Liver (tissue), 9 donors: ENCODE measurements around the gene CPN1. TPM values are rescaled to one million over a fixed set of nuclear protein-coding genes. Genes with fewer than 3 reads are reported as not detected.

Experiments
- DNase-seq: peaks from one replicate; pipeline ENCODE4 v3.0.0-alpha.2; 2017; ENCODE audit warnings: low spot score
- H3K27ac ChIP-seq, 2 donors: one replicate each; pipeline ENCODE4 v1.7.0; 2013; ENCODE audit warnings: inconsistent platforms in 2 of 2, low read length in 2 of 2, control low read depth in 1 of 2, low read depth in 1 of 2, mild to moderate bottlenecking in 1 of 2
- H3K27me3 ChIP-seq, 4 donors: one replicate each; pipeline versions ENCODE4 v1.6.1 to v1.7.0; 2013; ENCODE audit warnings: low read length in 3 of 4, inconsistent platforms in 1 of 4, mild to moderate bottlenecking in 1 of 4, moderate library complexity in 1 of 4; ENCODE audit not compliant: control insufficient read depth in 4 of 4, insufficient read depth in 4 of 4
- H3K36me3 ChIP-seq, 4 donors: one replicate each; pipeline versions ENCODE4 v1.6.1 to v1.7.0; 2013; ENCODE audit warnings: low read length in 3 of 4, mild to moderate bottlenecking in 3 of 4, low read depth in 1 of 4, moderate library complexity in 1 of 4; ENCODE audit not compliant: control insufficient read depth in 4 of 4, insufficient read depth in 3 of 4
- H3K4me1 ChIP-seq, 4 donors: one replicate each; pipeline versions ENCODE4 v1.6.1 to v1.7.0; 2013; ENCODE audit warnings: low read length in 3 of 4, mild to moderate bottlenecking in 3 of 4, moderate library complexity in 1 of 4; ENCODE audit not compliant: control insufficient read depth in 4 of 4, insufficient read depth in 4 of 4
- H3K4me3 ChIP-seq, 3 donors: one replicate each; pipeline versions ENCODE4 v1.6.1 to v1.7.0; 2013; ENCODE audit warnings: low read length in 3 of 3, control low read depth in 1 of 3, low read depth in 1 of 3, mild to moderate bottlenecking in 1 of 3
- H3K9ac ChIP-seq, 2 donors: one replicate each; pipeline ENCODE4 v1.7.0; 2013; ENCODE audit warnings: low read length in 2 of 2, mild to moderate bottlenecking in 2 of 2, moderate library complexity in 2 of 2, control low read depth in 1 of 2, low read depth in 1 of 2
- H3K9me3 ChIP-seq, 4 donors: one replicate each; pipeline versions ENCODE4 v1.6.1 to v1.7.0; 2013; ENCODE audit warnings: low read length in 3 of 4; ENCODE audit not compliant: control insufficient read depth in 4 of 4
- FOXA1 ChIP-seq: IDR thresholded peaks from 2 replicates; pipeline ENCODE4 v1.6.1; 2016; ENCODE audit warnings: antibody characterized with exemption
- FOXA2 ChIP-seq: IDR thresholded peaks from 2 replicates; pipeline ENCODE4 v1.6.1; 2016; ENCODE audit warnings: antibody characterized with exemption
- HNF4A ChIP-seq, 2 donors: conservative IDR thresholded peaks; 2 replicates each; pipeline ENCODE4 v1.6.1; 2016; ENCODE audit warnings: antibody characterized with exemption in 2 of 2, mild to moderate bottlenecking in 2 of 2
- HNF4G ChIP-seq: IDR thresholded peaks from 2 replicates; pipeline ENCODE4 v1.6.1; 2016; ENCODE audit warnings: antibody characterized with exemption
- JUND ChIP-seq, 2 donors: IDR thresholded peaks; 2 replicates each; pipeline ENCODE4 v1.6.1; 2016; ENCODE audit warnings: antibody characterized with exemption in 2 of 2
- NR2F2 ChIP-seq: IDR thresholded peaks from 2 replicates; pipeline ENCODE4 v1.6.1; 2016; ENCODE audit warnings: antibody characterized with exemption
- RAD21 ChIP-seq, 2 donors: IDR thresholded peaks; 2 replicates each; pipeline ENCODE4 v1.6.1; 2016; ENCODE audit warnings: antibody characterized with exemption in 2 of 2, mild to moderate bottlenecking in 2 of 2
- RXRA ChIP-seq, 2 donors: IDR thresholded peaks; 2 replicates each; pipeline ENCODE4 v1.6.1; 2017 to 2018; ENCODE audit warnings: antibody characterized with exemption in 2 of 2, mild to moderate bottlenecking in 1 of 2
- SP1 ChIP-seq: IDR thresholded peaks from 2 replicates; pipeline ENCODE4 v1.6.1; 2018; ENCODE audit warnings: antibody characterized with exemption, mild to moderate bottlenecking
- TAF1 ChIP-seq: conservative IDR thresholded peaks from 2 replicates; pipeline ENCODE4 v1.6.1; 2016; ENCODE audit warnings: antibody characterized with exemption, mild to moderate bottlenecking
- YY1 ChIP-seq: IDR thresholded peaks from 2 replicates; pipeline ENCODE4 v1.6.1; 2016; ENCODE audit warnings: antibody characterized with exemption, mild to moderate bottlenecking
- ZBTB33 ChIP-seq: IDR thresholded peaks from 2 replicates; pipeline ENCODE4 v1.6.1; 2016; ENCODE audit warnings: antibody characterized with exemption
- WGBS: extraction: QIAGEN DNeasy Blood & Tissue Kit; methylation state at CpG from one replicate; pipeline ENCODE4 v1.1.7; 2013; 5-methylcytosine and 5-hydroxymethylcytosine counted together
- polyA plus RNA-seq, 2 donors: library from polyadenylated mRNA; stranded (reverse) in 1 of 2; unstranded in 1 of 2; fragments of 200-250 nt in 1 of 2; fragments of >200 nt in 1 of 2; fragmentation: Nextera tagmentation in 1 of 2; extraction: Ambion mirVana in 1 of 2; gene quantifications; one replicate each; pipeline versions ENCODE4 v1.2.1 to v1.2.3, GENCODE V29; 2013 to 2015
- total RNA-seq, 2 donors: library from RNA; depleted of rRNA; stranded (reverse); fragments of >200 nt; gene quantifications; one replicate each; pipeline ENCODE4 v1.2.3, GENCODE V29; 2014
- TF ChIP-seq, protein P1 (sequence below): fragments of 150-350 bp; IDR thresholded peaks from 2 replicates; pipeline ENCODE4 v1.5.1; 2017; ENCODE audit warnings: improper control_type of control experiment, low read depth, low read length; ENCODE audit not compliant: missing input control
- TF ChIP-seq, protein P2 (sequence below): IDR thresholded peaks from 2 replicates; pipeline ENCODE4 v1.6.1; 2016; ENCODE audit warnings: antibody characterized with exemption
- donor health status: healthy.
- donor health status: healthy.
- donor health status: healthy.
- donor health status: healthy.
- donor health status: healthy.

CPN1 gene
- total and polyA plus RNA-seq, 4 donors: 30.4 to 119 (median 96.8) TPM

- H3K9ac ChIP-seq: no peak overlapping the region
- H3K27me3 ChIP-seq: no peaks in the 10 kb centered on the region
- H3K4me3 ChIP-seq: no peak overlapping the region
- 93% methylated on average over 2 of the region's 2 CpGs for WGBS
- TF ChIP-seq SP1 (no peak), NR2F2 (no peak), ZBTB33 (no peak), JUND (IDR thresholded peaks at IDR 0.05) (no peak), HNF4A (conservative IDR thresholded peaks at IDR 0.05) (no peak), FOXA2 (no peak)
- TF ChIP-seq, protein P1, sequence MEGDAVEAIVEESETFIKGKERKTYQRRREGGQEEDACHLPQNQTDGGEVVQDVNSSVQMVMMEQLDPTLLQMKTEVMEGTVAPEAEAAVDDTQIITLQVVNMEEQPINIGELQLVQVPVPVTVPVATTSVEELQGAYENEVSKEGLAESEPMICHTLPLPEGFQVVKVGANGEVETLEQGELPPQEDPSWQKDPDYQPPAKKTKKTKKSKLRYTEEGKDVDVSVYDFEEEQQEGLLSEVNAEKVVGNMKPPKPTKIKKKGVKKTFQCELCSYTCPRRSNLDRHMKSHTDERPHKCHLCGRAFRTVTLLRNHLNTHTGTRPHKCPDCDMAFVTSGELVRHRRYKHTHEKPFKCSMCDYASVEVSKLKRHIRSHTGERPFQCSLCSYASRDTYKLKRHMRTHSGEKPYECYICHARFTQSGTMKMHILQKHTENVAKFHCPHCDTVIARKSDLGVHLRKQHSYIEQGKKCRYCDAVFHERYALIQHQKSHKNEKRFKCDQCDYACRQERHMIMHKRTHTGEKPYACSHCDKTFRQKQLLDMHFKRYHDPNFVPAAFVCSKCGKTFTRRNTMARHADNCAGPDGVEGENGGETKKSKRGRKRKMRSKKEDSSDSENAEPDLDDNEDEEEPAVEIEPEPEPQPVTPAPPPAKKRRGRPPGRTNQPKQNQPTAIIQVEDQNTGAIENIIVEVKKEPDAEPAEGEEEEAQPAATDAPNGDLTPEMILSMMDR: no peak
- H3K4me1 ChIP-seq: peaks cover 0 to 12% (median 0%) of the 10 kb centered on the region in 4 donors
- no peaks in the 10 kb centered on the region for H3K9me3 ChIP-seq
- no peak for DNase-seq
- no peak overlapping the region for H3K27ac ChIP-seq
- peaks cover 4 to 35% (median 14%) of the 10 kb centered on the region in 4 donors for H3K36me3 ChIP-seq
Observed at GRCh38 chr10:100041306-100042002, 40.2 kb downstream of the CPN1 start.

GRCh38 chr10:100038561-100039071, 43.1 kb downstream of the CPN1 start:
- peak; percentile 34 for DNase-seq
- TF ChIP-seq, protein P2, sequence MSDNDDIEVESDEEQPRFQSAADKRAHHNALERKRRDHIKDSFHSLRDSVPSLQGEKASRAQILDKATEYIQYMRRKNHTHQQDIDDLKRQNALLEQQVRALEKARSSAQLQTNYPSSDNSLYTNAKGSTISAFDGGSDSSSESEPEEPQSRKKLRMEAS: no peak
- no peak for TF ChIP-seq FOXA2
- peak; percentile 67 for TF ChIP-seq SP1
- TF ChIP-seq HNF4G: peak; percentile 73
- no peak for TF ChIP-seq JUND (IDR thresholded peaks at IDR 0.05)
- no peak for TF ChIP-seq TAF1
- TF ChIP-seq RXRA (IDR thresholded peaks at IDR 0.05): peak in 1 of 2 donors; percentile 17
- peak; percentile 86 to 91 for TF ChIP-seq HNF4A (conservative IDR thresholded peaks at IDR 0.05)
- TF ChIP-seq YY1: peak; percentile 77
- no peak for TF ChIP-seq RAD21 (IDR thresholded peaks at IDR 0.05)
- TF ChIP-seq FOXA1: no peak
- no peak for TF ChIP-seq NR2F2
- WGBS: 34% methylated on average over 1 of the region's 1 CpG
- Histone ChIP-seq H3K9ac (no peak overlapping the region), H3K27ac (no peak overlapping the region), H3K27me3 (no peaks in the 10 kb centered on the region), H3K4me1 (peaks cover 0 to 9% (median 0%) of the 10 kb centered on the region in 4 donors), H3K9me3 (no peaks in the 10 kb centered on the region), H3K4me3 (no peak overlapping the region), H3K36me3 (peaks cover 4 to 22% (median 11%) of the 10 kb centered on the region in 4 donors)
